Measurements from ENCODE around the gene EPB41L5.
"Not testable (repeated sequence)": the region's sequence is repeated elsewhere in the genome, so short reads cannot be mapped to it uniquely, and the experiment has no call there.

EPB41L5 gene

DNA sequence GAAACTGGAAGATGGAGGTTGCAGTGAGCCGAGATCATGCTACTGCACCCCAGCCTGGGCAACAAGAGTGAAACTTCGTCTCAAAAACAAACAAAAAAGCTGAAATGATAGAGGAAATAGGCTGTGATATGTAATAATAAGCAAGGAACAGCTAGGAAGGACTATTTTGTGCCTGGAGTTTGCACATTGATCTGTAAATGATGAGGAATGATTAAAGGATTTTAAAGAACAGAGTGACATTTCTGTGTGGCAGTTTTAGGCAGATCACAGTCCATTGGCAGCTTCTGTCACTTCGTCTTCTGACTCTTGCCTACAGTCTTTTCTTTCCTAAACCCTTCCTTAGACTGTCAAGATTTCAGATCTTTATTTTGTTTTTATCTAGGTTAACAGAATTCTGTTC, 19.4 kb downstream of the EPB41L5 start:
- DNase-seq = no peak

- no peak for DNase-seq
Measured at GRCh38 chr2:120034027-120034426, 21.1 kb downstream of the EPB41L5 start.

GRCh38 chr2:120034621-120035020, 21.7 kb downstream of the EPB41L5 start:
- no peak for DNase-seq

DNA sequence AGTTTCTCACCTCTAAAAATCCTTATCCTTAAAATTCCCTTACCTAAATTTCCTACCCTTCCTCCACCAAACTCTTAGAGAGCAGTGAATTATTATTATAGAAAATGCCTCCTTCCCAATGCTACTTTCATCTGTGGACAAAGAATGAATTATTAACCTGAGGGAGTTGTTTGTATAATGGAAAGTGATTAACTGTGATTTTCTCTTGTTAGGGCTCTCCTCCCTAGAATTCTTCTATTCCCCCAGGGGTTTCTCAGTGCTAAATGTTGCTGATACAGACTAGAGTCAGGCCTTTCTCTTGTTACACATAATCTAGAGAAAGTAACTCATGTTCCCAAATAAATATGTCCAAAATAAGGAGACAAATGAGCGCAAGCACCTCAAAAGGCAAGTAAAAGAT, 23.3 kb downstream of the EPB41L5 start:
- DNase-seq = no peak

- no peak for DNase-seq
Measured at GRCh38 chr2:120037995-120038541, 25.2 kb downstream of the EPB41L5 start.

GRCh38 chr2:120042359-120042758, 29.5 kb downstream of the EPB41L5 start:
- no peak for DNase-seq

DNA sequence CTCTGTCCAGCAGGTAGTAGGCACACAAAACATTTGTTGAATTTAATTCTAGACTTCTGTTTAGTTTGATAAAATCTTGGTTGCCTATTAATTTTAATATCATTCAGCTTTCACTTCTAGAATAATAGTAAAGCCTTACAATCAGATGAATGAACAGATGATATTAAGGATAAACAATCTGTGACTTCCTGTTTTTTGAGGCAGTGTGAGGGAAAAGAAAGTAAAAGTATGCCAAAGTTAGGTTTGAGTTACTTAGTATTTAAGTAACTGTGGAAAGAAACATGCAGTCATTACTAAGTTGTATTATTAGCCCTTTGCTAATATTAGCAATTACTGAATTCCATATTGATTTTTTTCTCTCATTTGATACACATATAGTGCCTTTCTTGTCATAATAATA, 31.5 kb downstream of the EPB41L5 start:
- DNase-seq = no peak

DNA sequence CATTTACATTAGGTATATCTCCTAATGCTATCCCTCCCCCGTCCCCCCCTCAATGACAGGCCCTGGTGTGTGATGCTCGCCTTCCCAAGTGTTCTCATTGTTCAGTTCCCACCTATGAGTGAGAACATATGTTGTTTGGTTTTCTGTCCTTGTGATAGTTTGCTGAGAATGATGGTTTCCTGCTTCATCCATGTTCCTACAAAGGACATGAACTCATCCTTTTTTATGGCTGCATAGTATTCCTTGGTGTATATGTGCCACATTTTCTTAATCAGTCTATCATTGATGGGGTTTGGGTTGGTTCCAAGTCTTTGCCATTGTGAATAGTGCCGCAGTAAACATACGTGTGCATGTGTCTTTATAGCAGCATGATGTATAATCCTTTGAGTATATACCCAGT, 32.9 kb downstream of the EPB41L5 start:
- DNase-seq = not testable (repeated sequence)

DNA sequence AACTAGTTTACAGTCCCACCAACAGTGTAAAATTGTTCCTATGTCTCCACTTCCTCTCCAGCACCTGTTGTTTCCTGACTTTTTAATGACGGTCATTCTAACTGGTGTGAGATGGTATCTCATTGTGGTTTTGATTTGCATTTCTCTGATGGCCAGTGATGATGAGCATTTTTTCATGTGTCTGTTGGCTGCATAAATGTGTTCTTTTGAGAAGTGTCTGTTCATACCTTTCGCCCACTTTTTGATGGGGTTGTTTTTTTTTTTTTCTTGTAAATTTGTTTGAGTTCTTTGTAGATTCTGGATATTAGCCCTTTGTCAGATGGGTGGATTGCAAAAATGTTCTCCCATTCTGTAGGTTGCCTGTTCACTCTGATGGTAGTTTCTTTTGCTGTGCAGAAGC, 33.4 kb downstream of the EPB41L5 start:
- not testable (repeated sequence) for DNase-seq

DNA sequence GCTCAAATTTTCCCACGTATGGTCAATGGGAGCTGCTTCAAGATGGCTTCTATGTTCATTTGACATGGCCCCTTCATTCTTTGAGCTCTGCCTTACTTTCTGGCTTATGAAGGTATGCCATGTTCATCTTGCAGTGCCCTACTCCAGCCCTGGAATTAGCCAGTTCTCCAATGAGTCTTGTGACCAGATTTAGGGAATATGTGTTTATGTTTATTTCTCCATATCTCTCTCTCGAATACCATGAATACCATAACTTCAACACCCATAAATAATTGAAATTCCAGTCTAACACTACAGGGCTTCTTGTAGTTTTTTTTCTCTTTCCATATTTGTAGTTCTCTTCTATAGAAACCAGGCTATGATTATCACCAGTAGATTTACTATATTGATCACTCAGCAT, 39.7 kb downstream of the EPB41L5 start:
- DNase-seq = no peak

DNA sequence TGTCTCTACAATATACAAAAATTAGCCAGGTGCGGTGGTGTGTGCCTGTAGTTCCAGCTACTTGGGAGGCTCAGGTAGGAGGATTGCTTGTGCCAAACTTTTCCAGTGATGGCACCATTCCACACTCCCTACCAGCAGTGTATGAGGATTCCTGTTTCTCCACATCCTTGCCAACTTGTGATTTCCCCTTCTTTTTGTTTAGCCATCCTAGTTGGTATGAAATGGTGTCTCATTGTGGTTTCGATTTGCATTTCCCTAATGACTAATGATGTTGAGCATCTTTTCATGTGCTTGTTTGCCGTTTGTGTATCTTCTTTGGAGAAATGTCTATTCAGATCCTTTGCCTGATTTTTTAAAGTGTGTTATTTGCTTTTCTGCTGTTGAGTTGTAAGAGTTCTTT, 41.0 kb downstream of the EPB41L5 start:
- DNase-seq = no peak

DNA sequence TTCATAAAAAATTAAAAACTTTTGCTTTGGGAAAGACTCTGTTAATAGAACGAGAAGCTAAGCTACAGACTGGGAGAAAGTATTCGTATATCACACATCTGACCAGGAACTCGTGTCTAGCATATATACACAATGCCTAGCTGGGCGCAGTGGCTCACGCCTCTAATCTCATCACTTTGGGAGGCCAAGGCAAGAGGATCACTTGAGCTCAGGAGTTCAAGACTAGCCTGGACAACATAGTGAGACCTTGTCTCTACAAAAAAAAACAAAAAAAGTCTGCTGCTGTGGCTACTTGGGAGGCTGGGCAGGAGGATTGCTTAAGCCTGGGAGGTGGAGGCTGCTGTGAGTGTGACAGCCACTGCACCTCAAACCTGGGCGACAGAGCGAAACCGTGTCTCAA, 46.6 kb downstream of the EPB41L5 start:
- DNase-seq = no peak

DNA sequence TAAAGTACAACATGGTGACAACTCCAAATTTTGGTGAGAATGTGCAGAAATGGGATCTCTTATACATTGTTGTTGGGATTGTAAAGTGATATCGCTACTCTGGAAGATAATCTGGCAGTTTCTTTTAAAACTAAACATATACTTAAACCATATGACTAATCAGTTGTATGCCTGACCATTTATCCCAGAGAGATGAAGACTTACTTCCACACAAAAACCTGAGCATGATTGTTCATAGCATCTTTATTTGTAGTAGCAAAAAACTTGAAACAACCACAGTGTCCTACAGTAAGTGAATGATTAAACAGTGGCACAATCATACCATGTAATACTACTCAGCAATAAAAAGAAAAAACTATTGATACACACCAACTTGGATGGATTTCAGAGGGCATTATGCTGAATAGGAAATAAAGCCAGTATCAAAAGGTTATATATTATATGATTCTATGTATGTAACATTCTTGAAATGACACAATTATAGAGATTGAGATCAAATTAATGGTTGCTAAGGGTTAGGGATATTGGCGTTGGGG, 47.3 kb downstream of the EPB41L5 start:
- no peak for DNase-seq

DNA sequence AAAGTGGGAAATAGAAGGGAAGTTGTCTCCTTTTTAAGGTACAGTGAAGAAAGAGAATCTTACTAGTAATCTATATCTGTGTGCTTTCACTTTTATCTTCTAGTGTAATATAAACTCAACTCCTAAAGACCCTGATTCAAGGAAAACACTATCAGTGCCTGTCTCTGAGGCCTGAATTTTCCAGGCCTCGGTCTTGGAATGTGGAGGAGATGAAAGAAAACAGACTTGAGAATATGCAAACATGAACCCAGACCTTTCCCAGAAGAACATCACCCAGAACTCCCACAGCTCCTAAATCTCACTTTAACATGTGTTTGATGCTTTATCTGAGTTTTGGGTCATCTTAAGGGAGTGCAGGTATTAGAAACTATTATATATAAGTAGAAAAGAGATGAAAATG, 51.8 kb downstream of the EPB41L5 start:
- no peak for DNase-seq

- no peak for DNase-seq
Measured at GRCh38 chr2:120066800-120067547, 54.1 kb downstream of the EPB41L5 start.

- DNase-seq = not testable (repeated sequence)
Measured at GRCh38 chr2:120068040-120068658, 55.3 kb downstream of the EPB41L5 start.

DNA sequence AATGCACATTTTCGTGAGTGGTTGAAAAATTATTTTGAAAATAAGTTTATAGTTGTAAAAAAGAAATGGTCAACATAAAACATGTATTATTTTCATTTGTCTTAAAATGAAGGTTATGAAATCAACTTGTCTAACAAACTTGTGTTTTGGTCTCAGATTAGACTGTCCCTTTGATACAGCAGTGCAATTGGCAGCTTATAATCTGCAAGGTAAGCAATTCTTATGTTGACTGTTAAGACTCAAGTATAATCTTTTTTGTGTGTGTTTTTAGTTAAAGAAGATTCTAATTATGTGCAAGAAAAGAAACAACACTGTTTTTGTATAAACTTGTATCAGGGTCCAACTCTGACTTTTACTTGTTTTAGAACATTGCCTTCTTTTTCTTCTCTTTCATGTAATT, 62.7 kb downstream of the EPB41L5 start:
- DNase-seq = no peak

- DNase-seq = no peak
Measured at GRCh38 chr2:120077896-120078295, 65.0 kb downstream of the EPB41L5 start.

- DNase-seq = no peak
Measured at GRCh38 chr2:120079647-120080046, 66.8 kb downstream of the EPB41L5 start.

DNA sequence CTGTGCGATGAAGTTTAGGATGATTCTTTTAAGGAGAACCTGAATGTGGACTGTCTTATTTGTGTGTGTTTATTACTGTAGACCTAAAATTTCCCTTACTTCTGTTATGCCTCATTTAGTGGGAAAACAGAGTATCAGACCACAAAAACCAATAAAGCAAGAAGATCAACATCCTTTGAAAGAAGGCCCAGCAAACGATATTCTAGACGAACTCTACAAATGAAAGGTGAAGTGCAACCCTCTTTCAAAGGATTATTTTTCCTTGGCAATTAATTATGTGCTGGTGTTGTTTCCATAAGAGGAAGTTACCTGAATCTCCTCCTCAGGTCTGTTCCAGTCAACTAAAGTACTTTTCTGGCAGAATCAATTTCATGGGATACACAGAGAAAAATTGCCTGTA, 78.6 kb downstream of the EPB41L5 start:
- no peak for DNase-seq

DNA sequence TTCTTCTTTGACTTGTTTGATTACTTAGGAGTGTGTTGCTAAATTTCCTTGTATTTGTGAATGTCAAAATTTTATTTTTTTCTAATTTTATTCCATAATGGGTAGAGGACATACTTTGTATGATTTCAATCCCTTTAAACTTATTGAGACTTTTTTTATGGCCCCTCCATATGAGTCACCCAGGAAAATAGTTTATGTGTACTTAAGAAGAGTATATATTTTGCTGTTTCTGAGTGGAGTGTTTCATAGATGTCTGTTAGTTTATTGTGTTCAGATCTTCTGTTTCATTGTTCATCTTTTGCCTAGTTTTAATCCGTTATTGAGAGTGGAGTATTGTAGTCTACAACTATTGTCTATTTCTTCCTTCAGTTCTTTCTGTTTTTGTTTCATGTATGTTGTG, 81.9 kb downstream of the EPB41L5 start:
- DNase-seq = no peak

- no peak for DNase-seq
Measured at GRCh38 chr2:120100627-120101026, 87.8 kb downstream of the EPB41L5 start.

- no peak for DNase-seq
Measured at GRCh38 chr2:120103723-120104467, 91.0 kb downstream of the EPB41L5 start.

GRCh38 chr2:120104772-120105171, 91.9 kb downstream of the EPB41L5 start:
- DNase-seq = no peak
